ENCODE results near the gene PYGO1. TPM values are rescaled to one million over a fixed set of nuclear protein-coding genes. Genes with fewer than 3 reads are reported as not detected.
"Not testable (repeated sequence)": the region's sequence is repeated elsewhere in the genome, so short reads cannot be mapped to it uniquely, and the experiment has no call there.

The PYGO1 gene
- total RNA-seq, 2 experiments from 2014 or later, result not detected

DNA sequence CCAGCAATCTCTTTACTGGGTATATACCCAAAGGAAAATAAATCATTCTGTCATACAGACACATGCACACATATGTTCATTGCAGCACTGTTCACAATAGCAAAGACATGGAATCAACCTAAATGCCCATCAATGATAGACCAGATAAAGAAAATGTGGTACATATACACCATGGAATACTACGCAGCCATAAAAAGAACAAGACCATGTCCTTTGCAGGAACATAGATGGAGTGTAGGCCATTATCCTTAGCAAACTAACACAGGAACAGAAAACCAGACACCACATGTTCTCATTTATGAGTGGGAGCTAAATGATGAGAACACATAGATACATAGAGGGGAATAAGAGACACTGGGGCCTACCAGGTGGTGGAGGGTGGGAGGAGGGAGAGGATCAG lies 4.9 kb upstream of the PYGO1 start:
- H3K36me3 Mint-ChIP-seq; H3K27ac Mint-ChIP-seq; ATAC-seq; H3K4me3 Mint-ChIP-seq; CTCF ChIA-PET; H3K4me1 Mint-ChIP-seq; DNase-seq; H3K9me3 Mint-ChIP-seq (ENCODE audit: low read depth): not testable (repeated sequence)
- H3K27me3 Mint-ChIP-seq, result peaks cover 39% of the 10 kb centered on the region

GRCh38 chr15:55590788-55591187 lies 2.6 kb upstream of the PYGO1 start:
- H3K4me1 Mint-ChIP-seq, result peaks cover 2% of the 10 kb centered on the region
- DNase-seq (no peak), ATAC-seq (no peak)
- H3K36me3 Mint-ChIP-seq, result no peaks in the 10 kb centered on the region
- CTCF ChIA-PET, result no interaction called here
- H3K27me3 Mint-ChIP-seq, result peaks cover 36% of the 10 kb centered on the region
- H3K27ac Mint-ChIP-seq, result no peak overlapping the region
- no peak overlapping the region for H3K4me3 Mint-ChIP-seq
- H3K9me3 Mint-ChIP-seq (ENCODE audit: low read depth), result no peaks in the 10 kb centered on the region

DNA sequence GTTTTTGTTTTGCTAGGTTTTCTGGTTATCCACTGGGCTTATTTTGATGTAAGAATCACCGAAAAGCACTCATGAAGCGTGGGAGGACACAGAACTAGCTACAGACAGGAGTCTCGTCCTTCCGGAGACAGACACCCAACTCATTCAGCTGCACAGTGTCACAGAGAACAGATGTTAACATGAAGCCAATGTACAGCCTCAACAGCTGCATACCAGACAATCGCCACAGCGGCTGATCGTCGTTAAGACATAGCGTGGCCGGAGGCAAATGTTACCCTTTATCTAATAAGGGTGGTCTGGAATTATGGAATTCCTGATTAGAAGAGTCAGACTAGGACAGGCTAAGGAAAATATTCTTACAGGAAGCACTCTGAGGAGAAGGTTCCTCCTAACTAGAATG lies 1.1 kb upstream of the PYGO1 start:
- no peak for DNase-seq
- H3K4me3 Mint-ChIP-seq, result peak overlapping the region; percentile 27
- no peaks in the 10 kb centered on the region for H3K9me3 Mint-ChIP-seq (ENCODE audit: low read depth)
- peaks cover 2% of the 10 kb centered on the region for H3K4me1 Mint-ChIP-seq
- H3K27me3 Mint-ChIP-seq, result peaks cover 35% of the 10 kb centered on the region
- H3K27ac Mint-ChIP-seq, result no peak overlapping the region
- CTCF ChIA-PET, result interaction anchor here (1.0 kb wide), 1 partner anchor 49 kb away, joined by 3 read pairs; no protein-coding TSS in a partner anchor
- no peak for ATAC-seq
- H3K36me3 Mint-ChIP-seq, result no peaks in the 10 kb centered on the region

DNA sequence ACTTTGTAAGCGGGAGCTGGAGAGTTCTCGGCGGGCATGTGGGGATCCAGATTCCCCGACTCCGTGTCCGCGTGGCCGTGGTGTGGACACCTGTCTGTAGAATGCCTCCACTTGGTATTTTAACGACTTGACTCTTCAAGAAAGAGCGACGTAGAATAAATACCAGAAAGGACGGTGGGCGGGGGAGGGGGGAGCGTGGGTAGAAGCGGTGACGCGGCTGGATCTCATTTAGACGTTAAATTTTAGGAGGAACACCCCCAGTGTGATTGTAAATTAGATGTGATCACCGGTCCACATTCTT lies 620 bp upstream of the PYGO1 start:
- H3K27me3 Mint-ChIP-seq, result peaks cover 41% of the 10 kb centered on the region
- no peak for DNase-seq
- ATAC-seq, result no peak
- H3K27ac Mint-ChIP-seq, result no peak overlapping the region
- peak overlapping the region; percentile 27 for H3K4me3 Mint-ChIP-seq
- H3K36me3 Mint-ChIP-seq, result no peaks in the 10 kb centered on the region
- CTCF ChIA-PET, result interaction anchor here (1.0 kb wide), 1 partner anchor 49 kb away, joined by 3 read pairs; no protein-coding TSS in a partner anchor
- no peaks in the 10 kb centered on the region for H3K9me3 Mint-ChIP-seq (ENCODE audit: low read depth)
- H3K4me1 Mint-ChIP-seq, result peaks cover 2% of the 10 kb centered on the region

GRCh38 chr15:55587321-55588069 lies 650 bp downstream of the PYGO1 start:
- DNase-seq (no peak), ATAC-seq (peak; percentile 53)
- H3K27ac Mint-ChIP-seq, result no peak overlapping the region
- no peaks in the 10 kb centered on the region for H3K9me3 Mint-ChIP-seq (ENCODE audit: low read depth)
- peak overlapping the region; percentile 15 for H3K4me3 Mint-ChIP-seq
- H3K36me3 Mint-ChIP-seq, result no peaks in the 10 kb centered on the region
- CTCF ChIA-PET, result interaction anchor here (0.6 kb wide), 1 partner anchor 22 kb away, joined by 3 read pairs; no protein-coding TSS in a partner anchor
- peaks cover 47% of the 10 kb centered on the region for H3K27me3 Mint-ChIP-seq
- H3K4me1 Mint-ChIP-seq, result peaks cover 2% of the 10 kb centered on the region

DNA sequence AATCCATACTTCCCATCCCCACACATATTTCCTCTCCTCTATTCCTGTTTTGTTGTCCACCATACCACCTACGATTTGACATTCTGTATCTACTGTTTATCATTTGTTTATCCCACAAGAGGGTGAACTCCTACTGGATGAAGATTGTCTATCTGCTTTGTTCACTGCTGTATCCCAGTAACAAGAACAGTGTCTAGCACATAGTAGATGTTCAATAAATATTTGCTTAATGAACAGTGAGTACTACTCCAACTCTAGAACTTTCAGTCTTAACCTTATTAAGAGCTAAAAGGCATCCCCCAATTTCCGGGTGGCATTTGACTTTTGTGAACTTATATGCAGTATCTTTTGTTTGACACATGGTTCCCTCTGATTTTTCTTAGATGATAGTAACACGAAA lies 1.3 kb downstream of the PYGO1 start:
- peaks cover 49% of the 10 kb centered on the region for H3K27me3 Mint-ChIP-seq
- ATAC-seq, result no peak
- DNase-seq, result no peak

DNA sequence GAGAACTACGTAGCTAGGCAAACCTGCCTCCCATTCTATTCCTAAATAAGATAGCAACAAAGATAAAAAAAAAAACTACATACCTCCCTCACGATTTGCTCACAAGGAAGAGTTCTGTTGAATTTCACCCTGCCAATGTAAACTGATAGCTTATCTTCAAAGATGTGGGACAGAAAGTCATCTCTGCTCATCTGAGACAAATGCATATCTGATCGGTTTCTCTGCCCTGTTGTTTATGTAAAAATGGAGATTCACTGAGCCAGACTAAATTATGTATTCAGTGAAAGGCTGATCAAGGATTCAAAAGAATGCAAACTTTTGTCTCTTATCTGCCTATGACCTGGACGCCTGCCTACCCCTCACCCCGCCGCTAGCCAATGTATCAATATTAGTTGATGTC lies 11.2 kb downstream of the PYGO1 start:
- no peaks in the 10 kb centered on the region for H3K4me1 Mint-ChIP-seq
- peaks cover 43% of the 10 kb centered on the region for H3K27me3 Mint-ChIP-seq
- ATAC-seq (no peak), DNase-seq (no peak)
- CTCF ChIA-PET, result no interaction called here
- no peaks in the 10 kb centered on the region for H3K9me3 Mint-ChIP-seq (ENCODE audit: low read depth)
- H3K4me3 Mint-ChIP-seq, result no peak overlapping the region
- H3K36me3 Mint-ChIP-seq, result no peaks in the 10 kb centered on the region
- H3K27ac Mint-ChIP-seq, result no peak overlapping the region

More for the DNA sequence above, 1.3 kb downstream of the PYGO1 start:
- H3K36me3 Mint-ChIP-seq, result no peaks in the 10 kb centered on the region
- no peak overlapping the region for H3K4me3 Mint-ChIP-seq
- peaks cover 2% of the 10 kb centered on the region for H3K4me1 Mint-ChIP-seq
- H3K27ac Mint-ChIP-seq, result no peak overlapping the region
- H3K9me3 Mint-ChIP-seq (ENCODE audit: low read depth), result no peaks in the 10 kb centered on the region
- CTCF ChIA-PET, result interaction anchor here (0.6 kb wide), 1 partner anchor 23 kb away, joined by 3 read pairs; no protein-coding TSS in a partner anchor

- CTCF ChIA-PET, result no interaction called here
- no peak overlapping the region for H3K4me3 Mint-ChIP-seq
- H3K9me3 Mint-ChIP-seq (ENCODE audit: low read depth), result peaks cover 3% of the 10 kb centered on the region
- no peak for DNase-seq
- no peaks in the 10 kb centered on the region for H3K4me1 Mint-ChIP-seq
- peaks cover 32% of the 10 kb centered on the region for H3K27me3 Mint-ChIP-seq
- no peak for ATAC-seq
- no peak overlapping the region for H3K27ac Mint-ChIP-seq
- H3K36me3 Mint-ChIP-seq, result no peaks in the 10 kb centered on the region
These were observed 14.0 kb downstream of the PYGO1 start for GRCh38 chr15:55574096-55574495.

DNA sequence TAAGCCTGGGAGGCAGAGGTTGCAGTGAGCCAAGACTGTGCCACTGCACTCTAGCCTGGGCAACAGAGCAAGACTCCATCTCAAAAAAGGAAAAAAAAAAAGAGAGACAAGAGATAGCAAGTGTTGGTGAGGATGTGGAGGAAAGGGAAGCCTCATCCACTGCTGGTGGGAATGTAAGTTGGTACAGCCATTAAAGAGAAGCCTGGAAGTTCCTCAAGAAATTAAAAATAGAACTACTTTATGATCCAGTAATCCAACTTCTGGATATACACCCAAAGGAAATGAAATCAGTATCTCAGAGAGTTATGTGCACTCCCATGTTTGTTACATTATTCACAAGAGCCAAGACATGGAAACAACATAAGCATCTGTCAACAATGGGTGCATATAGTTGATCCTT lies 14.9 kb downstream of the PYGO1 start:
- H3K4me3 Mint-ChIP-seq, result no peak overlapping the region
- peaks cover 31% of the 10 kb centered on the region for H3K27me3 Mint-ChIP-seq
- no peaks in the 10 kb centered on the region for H3K4me1 Mint-ChIP-seq
- no peaks in the 10 kb centered on the region for H3K36me3 Mint-ChIP-seq
- no peak overlapping the region for H3K27ac Mint-ChIP-seq
- CTCF ChIA-PET, result no interaction called here
- DNase-seq (no peak), ATAC-seq (no peak)
- H3K9me3 Mint-ChIP-seq (ENCODE audit: low read depth), result peaks cover 3% of the 10 kb centered on the region

DNA sequence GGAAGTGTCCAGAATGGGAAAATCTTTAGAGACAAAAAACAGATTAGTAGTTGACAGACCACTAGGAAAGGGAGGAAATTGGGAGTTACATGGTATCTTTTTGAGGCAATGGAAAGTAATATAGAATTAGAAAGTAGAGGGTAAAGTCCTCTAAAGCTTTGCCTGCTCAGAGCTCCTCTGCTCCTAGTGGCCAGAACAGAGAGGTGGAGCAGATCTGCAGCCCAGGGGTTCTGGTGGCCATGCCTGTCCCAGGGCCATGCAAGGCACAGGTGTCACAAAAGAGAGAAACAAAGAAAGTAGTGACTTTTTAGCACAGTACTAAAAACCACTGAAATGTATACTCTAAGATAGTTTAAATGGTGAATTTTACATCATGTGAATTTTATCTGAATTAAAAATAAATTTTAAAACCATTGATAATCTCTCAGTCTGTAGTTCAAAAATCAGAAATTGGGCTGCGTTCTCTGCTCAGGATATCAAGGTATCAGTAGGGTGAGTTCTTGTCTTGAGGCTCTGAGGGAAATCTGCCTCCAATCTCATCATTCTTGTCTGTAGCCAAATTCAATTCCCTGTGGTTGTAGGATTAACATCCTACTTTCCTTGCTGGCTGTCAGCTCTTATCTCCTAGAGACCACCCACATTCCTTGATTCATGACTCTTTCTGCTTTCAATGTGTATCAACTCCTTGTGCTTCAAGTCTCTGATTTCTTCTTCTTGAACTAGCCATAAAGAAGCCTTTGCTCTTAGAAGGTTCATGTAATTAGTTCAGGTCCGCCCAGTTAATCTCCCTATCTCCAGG lies 23.6 kb downstream of the PYGO1 start:
- no peaks in the 10 kb centered on the region for H3K4me1 Mint-ChIP-seq
- H3K27me3 Mint-ChIP-seq, result peaks cover 12% of the 10 kb centered on the region
- no peak overlapping the region for H3K4me3 Mint-ChIP-seq
- H3K27ac Mint-ChIP-seq, result no peak overlapping the region
- ATAC-seq, result no peak
- CTCF ChIA-PET, result interaction anchor here (1.2 kb wide), 1 partner anchor 16 kb away, joined by 3 read pairs; no protein-coding TSS in a partner anchor
- no peak for DNase-seq
- peaks cover 1% of the 10 kb centered on the region for H3K36me3 Mint-ChIP-seq
- H3K9me3 Mint-ChIP-seq (ENCODE audit: low read depth), result peaks cover 3% of the 10 kb centered on the region

DNA sequence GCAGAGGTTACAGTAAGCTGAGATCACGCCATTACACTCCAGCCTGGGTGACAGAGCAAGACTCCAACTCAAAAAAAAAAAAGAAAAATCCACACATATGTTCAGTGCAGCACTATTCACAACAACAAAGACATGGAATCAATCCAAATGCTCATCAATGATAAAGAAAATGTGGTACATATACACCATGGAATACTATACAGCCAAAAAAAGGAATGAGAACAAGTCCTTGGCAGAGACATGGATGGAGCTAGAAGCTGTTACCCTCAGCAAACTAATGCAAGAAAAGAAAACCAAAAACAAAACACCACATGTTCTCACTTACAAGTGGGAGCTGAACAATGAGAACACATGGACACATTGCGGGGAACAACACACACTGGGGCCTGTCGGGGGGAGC lies 25.5 kb downstream of the PYGO1 start:
- ATAC-seq, result no peak
- Mint-ChIP-seq H3K4me1 (no peaks in the 10 kb centered on the region), H3K27ac (no peak overlapping the region), H3K36me3 (no peaks in the 10 kb centered on the region), H3K27me3 (peaks cover 9% of the 10 kb centered on the region), H3K4me3 (no peak overlapping the region), H3K9me3 (ENCODE audit: low read depth) (peaks cover 3% of the 10 kb centered on the region)
- no peak for DNase-seq
- CTCF ChIA-PET, result no interaction called here

DNA sequence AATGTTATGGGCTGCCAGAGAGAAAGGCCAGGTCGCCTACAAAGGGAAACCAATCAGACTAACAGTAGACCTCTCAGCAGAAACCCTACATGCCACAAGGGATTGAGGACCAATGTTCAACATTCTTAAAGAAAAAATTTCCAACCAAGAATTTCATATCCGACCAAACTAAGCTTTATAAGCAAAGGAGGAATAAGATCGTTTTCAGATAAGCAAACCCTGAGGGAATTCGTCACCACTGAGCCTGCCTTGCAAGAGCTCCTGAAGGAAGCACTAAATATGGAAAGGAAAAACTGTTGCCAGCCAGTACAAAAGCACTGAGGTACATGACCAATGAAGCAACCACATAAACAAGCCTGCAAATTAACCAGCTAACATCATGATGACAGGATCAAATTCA lies 33.1 kb downstream of the PYGO1 start:
- peaks cover 3% of the 10 kb centered on the region for H3K36me3 Mint-ChIP-seq

DNA sequence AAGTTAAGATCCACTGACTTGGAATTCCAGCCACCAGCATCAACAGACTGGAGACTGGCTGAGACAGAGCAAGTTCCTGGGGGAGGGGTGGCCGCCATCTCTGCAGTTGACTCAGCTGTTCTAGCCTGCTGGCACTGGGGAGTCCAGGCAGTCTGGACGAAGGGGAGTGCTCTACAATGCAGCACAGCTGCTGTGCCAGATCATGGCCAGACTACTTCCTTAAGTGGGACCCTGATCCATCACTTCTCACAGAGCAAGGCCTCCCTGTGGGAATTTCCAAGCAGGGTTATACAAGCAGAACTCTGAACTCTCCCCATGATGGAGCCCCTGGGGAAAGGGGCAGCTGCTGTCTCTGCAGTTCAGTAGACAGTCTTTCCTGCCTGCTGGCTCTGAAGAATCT lies 35.2 kb downstream of the PYGO1 start:
- Mint-ChIP-seq H3K4me3 (no peak overlapping the region), H3K4me1 (peaks cover 2% of the 10 kb centered on the region), H3K27me3 (peaks cover 5% of the 10 kb centered on the region), H3K36me3 (peaks cover 3% of the 10 kb centered on the region), H3K27ac (no peak overlapping the region), H3K9me3 (ENCODE audit: low read depth) (peaks cover 17% of the 10 kb centered on the region)
- ATAC-seq (no peak), DNase-seq (no peak)
- CTCF ChIA-PET, result no interaction called here

More for the DNA sequence above, 33.1 kb downstream of the PYGO1 start:
- Mint-ChIP-seq H3K4me1 (peaks cover 2% of the 10 kb centered on the region), H3K4me3 (no peak overlapping the region), H3K27ac (no peak overlapping the region), H3K27me3 (peaks cover 7% of the 10 kb centered on the region), H3K9me3 (ENCODE audit: low read depth) (peaks cover 17% of the 10 kb centered on the region)
- DNase-seq, result no peak
- ATAC-seq, result no peak
- CTCF ChIA-PET, result no interaction called here

- ATAC-seq (no peak), DNase-seq (no peak)
- Mint-ChIP-seq H3K36me3 (peaks cover 3% of the 10 kb centered on the region), H3K4me3 (no peak overlapping the region), H3K27me3 (peaks cover 4% of the 10 kb centered on the region), H3K9me3 (ENCODE audit: low read depth) (peaks cover 17% of the 10 kb centered on the region), H3K4me1 (peaks cover 2% of the 10 kb centered on the region), H3K27ac (no peak overlapping the region)
- CTCF ChIA-PET, result no interaction called here
These were observed 35.7 kb downstream of the PYGO1 start for GRCh38 chr15:55552451-55552850.
